Right atrium auricular region (tissue), 2 donors: ENCODE data around the gene LGALS13. TPM values are rescaled to one million over a fixed set of nuclear protein-coding genes. Genes with fewer than 3 reads are reported as not detected.

ENCODE experiments used
- DNase-seq: peaks from one replicate; pipeline ENCODE4 v3.0.0-alpha.2; 2019; ENCODE audit warnings: low spot score
- H3K27ac ChIP-seq, 2 donors: fragments of 200-600 bp; sonication (generic); 1 replicate in 1 of 2; 2 replicates in 1 of 2; pipeline ENCODE4 v1.5.1; 2016 to 2019
- H3K27me3 ChIP-seq, 2 donors: fragments of 200-600 bp; sonication (generic); one replicate each; pipeline versions ENCODE4 v1.5.1 to v1.6.0; 2017 to 2019
- H3K36me3 ChIP-seq: fragments of 200-600 bp; sonication (generic); one replicate; pipeline ENCODE4 v1.5.1; 2016
- H3K4me1 ChIP-seq, 2 donors: fragments of 200-600 bp; sonication (generic); one replicate each; pipeline versions ENCODE4 v1.5.1 to v1.6.0; 2017 to 2019
- H3K4me3 ChIP-seq, 2 donors: fragments of 200-600 bp; sonication (generic); 1 replicate in 1 of 2; 2 replicates in 1 of 2; pipeline ENCODE4 v1.5.1; 2017 to 2019; ENCODE audit warnings: mild to moderate bottlenecking in 1 of 2, moderate library complexity in 1 of 2
- H3K9me3 ChIP-seq, 2 donors: fragments of 200-600 bp; sonication (generic); one replicate each; pipeline ENCODE4 v1.5.1; 2019
- total RNA-seq, 2 donors: library from RNA; depleted of rRNA; stranded (reverse); fragments of >200 nt; gene quantifications; one replicate each; pipeline ENCODE4 v1.1.0, GENCODE V29; 2016
- TF ChIP-seq, protein P1 (sequence below), 2 donors: fragments of 200-600 bp; sonication (generic); IDR thresholded peaks; one replicate each; pipeline ENCODE4 v1.5.1; 2019; ENCODE audit warnings: antibody characterized with exemption in 2 of 2

The LGALS13 gene, protein sequence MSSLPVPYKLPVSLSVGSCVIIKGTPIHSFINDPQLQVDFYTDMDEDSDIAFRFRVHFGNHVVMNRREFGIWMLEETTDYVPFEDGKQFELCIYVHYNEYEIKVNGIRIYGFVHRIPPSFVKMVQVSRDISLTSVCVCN
- total RNA-seq = not detected

DNA sequence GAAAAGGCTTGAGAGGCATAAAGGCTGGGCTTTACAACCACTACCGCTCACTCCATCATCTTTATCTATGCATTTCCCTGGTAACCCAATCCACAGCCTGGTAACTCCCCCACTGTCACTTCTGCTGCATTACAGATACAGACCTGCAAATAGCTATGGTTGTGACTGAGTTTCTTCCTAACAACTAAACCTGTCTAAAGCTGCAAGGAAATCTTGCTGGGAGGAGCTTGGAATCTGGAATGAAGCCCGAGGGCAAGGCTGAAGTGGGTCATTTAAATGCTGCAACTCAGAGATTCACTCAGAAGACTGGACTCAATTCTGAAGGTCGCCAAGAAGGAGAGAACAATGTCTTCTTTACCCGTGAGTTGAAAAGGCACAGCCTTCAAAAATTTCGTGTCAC, at the start of gene LGALS13:
LGALS13 (plus strand) TSS at position 301 of the 400 bp plus-strand sequence; CDS start at position 346, 45 bp downstream.
- peaks cover 0 to 13% of the 10 kb centered on the region in 2 donors for H3K9me3 ChIP-seq
- H3K36me3 ChIP-seq = no peaks in the 10 kb centered on the region
- no peak for DNase-seq
- no peak within 1 kb of the TSS for H3K27ac ChIP-seq
- TF ChIP-seq, protein P1, sequence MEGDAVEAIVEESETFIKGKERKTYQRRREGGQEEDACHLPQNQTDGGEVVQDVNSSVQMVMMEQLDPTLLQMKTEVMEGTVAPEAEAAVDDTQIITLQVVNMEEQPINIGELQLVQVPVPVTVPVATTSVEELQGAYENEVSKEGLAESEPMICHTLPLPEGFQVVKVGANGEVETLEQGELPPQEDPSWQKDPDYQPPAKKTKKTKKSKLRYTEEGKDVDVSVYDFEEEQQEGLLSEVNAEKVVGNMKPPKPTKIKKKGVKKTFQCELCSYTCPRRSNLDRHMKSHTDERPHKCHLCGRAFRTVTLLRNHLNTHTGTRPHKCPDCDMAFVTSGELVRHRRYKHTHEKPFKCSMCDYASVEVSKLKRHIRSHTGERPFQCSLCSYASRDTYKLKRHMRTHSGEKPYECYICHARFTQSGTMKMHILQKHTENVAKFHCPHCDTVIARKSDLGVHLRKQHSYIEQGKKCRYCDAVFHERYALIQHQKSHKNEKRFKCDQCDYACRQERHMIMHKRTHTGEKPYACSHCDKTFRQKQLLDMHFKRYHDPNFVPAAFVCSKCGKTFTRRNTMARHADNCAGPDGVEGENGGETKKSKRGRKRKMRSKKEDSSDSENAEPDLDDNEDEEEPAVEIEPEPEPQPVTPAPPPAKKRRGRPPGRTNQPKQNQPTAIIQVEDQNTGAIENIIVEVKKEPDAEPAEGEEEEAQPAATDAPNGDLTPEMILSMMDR (IDR thresholded peaks at IDR 0.05) = no peak
- H3K4me1 ChIP-seq = no peaks in the 10 kb centered on the region
- H3K27me3 ChIP-seq = no peaks in the 10 kb centered on the region
- H3K4me3 ChIP-seq = no peak within 1 kb of the TSS

DNA sequence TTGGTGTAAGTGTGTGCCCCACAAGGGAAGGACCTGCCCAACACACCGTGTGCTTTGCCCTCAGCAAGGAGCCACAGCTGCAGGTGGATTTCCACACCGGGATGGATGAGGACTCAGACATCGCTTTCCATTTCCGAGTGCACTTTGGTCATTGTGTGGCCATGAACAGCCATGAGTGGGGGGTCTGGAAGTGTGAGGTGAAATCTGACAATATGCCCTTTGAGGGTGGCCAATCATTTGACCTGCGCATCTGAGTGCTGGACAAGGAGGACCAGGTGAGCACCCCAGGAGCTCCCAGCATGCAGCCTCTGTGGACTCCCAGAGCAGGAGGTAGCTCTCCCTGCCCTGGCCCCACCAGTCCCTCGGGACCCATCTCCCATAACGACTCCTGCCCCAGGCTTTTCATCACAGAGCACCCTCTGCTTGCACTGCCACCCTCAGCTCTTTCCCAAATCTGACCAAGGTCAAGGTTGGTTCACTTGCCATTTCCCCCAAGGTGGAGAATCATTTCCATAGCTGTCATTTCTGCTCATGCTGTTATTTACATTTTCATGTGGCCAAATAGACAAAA, 49.2 kb upstream of the LGALS13 start:
- H3K27ac ChIP-seq = no peak overlapping the region
- no peak overlapping the region for H3K4me3 ChIP-seq
- no peaks in the 10 kb centered on the region for H3K9me3 ChIP-seq
- DNase-seq = no peak
- no peaks in the 10 kb centered on the region for H3K27me3 ChIP-seq
- no peaks in the 10 kb centered on the region for H3K36me3 ChIP-seq
- H3K4me1 ChIP-seq = no peaks in the 10 kb centered on the region
- TF ChIP-seq, protein P1 (IDR thresholded peaks at IDR 0.05) = no peak

DNA sequence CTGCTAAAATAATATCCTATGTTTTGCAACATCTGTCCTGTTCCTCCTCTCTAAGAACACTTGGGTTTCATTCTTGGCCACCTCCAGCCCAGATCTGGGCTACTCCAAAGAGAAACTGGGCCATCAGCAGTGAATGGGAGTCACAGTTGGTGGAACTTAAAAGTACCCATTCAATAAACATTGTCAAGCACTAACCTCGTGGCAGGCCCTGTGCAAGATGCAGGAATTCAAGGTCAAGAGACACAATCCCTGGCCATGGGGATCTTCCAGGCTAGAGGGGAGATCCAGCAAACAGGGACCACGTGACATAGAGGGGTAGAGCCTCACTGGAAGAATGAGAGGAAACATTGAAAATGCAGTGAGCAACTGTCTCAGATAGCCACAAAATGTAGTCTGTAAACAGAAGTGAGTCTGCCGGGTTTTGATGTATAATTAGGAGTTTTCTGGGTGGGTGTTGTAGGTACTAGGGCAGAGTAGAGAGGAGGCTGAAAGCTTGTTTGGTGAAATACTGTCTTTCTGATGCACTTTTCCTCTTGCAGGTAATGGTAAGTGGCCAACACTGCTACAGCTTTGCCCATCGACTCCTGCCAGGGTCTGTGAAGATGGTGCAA, 47.5 kb upstream of the LGALS13 start:
- no peaks in the 10 kb centered on the region for H3K9me3 ChIP-seq
- no peak for DNase-seq
- H3K27ac ChIP-seq = no peak overlapping the region
- no peaks in the 10 kb centered on the region for H3K36me3 ChIP-seq
- TF ChIP-seq, protein P1 (IDR thresholded peaks at IDR 0.05) = no peak
- no peaks in the 10 kb centered on the region for H3K27me3 ChIP-seq
- no peaks in the 10 kb centered on the region for H3K4me1 ChIP-seq
- no peak overlapping the region for H3K4me3 ChIP-seq

DNA sequence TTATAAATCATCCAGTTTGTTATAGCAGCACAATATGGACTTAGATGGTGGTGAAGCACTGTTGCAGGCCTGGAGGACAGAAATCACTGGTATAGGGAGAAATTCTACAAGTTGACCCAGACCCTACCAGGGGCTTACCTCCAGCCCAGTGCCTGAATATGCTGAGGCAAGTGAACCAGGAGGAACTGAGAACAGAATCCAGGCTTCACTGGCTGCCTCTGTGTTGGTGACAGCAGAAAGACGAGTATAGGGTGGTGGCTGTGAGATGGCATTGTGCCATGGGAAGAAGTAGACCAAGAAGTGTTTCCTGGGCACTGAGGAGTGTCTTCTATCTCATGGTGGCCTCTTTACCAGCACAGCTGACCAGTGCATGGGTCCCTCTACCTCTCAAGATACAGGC, 46.4 kb upstream of the LGALS13 start:
- TF ChIP-seq, protein P1 (IDR thresholded peaks at IDR 0.05) = no peak
- Histone ChIP-seq H3K4me3 (no peak overlapping the region), H3K9me3 (no peaks in the 10 kb centered on the region), H3K27ac (no peak overlapping the region), H3K4me1 (no peaks in the 10 kb centered on the region), H3K36me3 (no peaks in the 10 kb centered on the region), H3K27me3 (no peaks in the 10 kb centered on the region)
- DNase-seq = no peak

DNA sequence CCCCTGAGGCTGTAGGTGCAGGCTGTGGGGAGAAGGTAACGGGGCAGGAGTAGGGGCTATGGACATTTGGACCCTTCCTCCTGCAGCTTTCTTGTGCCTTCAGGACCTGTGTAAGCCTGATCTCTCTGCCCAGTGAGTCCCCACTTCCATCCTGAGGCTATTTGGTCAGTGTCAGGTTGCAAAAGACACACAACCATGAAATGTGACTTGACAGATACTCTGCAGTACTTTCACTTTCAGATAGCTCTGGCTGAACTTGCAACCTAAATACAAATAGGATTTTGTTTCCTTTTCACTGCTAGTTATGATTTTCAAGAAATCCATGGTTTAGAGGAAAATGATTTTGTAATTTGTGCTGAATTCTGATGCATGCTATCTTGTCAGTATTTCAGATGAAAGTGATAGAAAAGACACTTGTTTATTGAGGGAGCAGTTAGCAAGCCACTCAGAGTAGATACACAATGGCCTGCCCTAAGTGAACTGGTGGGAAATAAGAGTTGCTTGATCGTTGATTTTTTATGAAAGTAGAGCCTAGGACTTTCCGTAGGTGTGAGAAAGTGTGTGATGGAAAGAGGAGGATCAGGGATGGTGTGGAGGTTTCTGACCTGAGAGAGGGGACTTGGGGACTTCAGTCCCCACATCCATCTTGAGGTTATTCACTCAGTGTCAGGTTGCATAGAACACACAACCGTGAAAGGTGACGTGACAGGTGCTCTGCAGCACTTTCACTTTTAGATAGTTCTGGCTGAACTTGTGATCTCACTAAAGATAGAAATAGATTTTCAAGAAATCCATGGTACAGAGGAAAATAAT, 44.3 kb upstream of the LGALS13 start:
- Histone ChIP-seq H3K4me1 (no peaks in the 10 kb centered on the region), H3K4me3 (peak overlapping the region in 1 of 2 donors; percentile 4), H3K27me3 (no peaks in the 10 kb centered on the region), H3K9me3 (no peaks in the 10 kb centered on the region), H3K27ac (no peak overlapping the region), H3K36me3 (no peaks in the 10 kb centered on the region)
- TF ChIP-seq, protein P1 (IDR thresholded peaks at IDR 0.05) = no peak
- DNase-seq = no peak
